H1 (cell line): ENCODE data around the gene TTC27. TPM values are rescaled to one million over a fixed set of nuclear protein-coding genes. Genes with fewer than 3 reads are reported as not detected.

Source experiments
- CTCF ChIA-PET: fragments of 300-600 bp; sonication (Branson Sonifier 250); formaldehyde crosslinking; loops from one replicate; lab custom pipeline; 2021; ENCODE audit not compliant: partially characterized antibody; lab: Charles Lee
- POLR2A ChIA-PET: fragments of 300-600 bp; sonication (Branson Sonifier 250); formaldehyde crosslinking; loops from one replicate; lab custom pipeline; 2021; ENCODE audit warnings: inconsistent platforms; ENCODE audit not compliant: partially characterized antibody; lab: Charles Lee
- DNase-seq, 2 experiments: peaks; one replicate each; pipeline versions ENCODE4 v3.0.0 to v3.0.0-alpha.2; 2010 to 2022; ENCODE audit warnings: low spot score in 2 of 2, low read depth in 1 of 2, mixed read lengths in 1 of 2
- FAIRE-seq: peaks from 2 replicates; lab custom pipeline; 2011; peaks lifted over from hg19 to GRCh38; lab: Jason Lieb, UNC
- H2AFZ ChIP-seq: 2 replicates; pipeline ENCODE4 v1.8.1; 2012; ENCODE audit warnings: low read length, inconsistent platforms
- H2AK5ac ChIP-seq: 2 replicates; pipeline ENCODE4 v1.6.1; 2013; ENCODE audit warnings: low read depth, low read length
- H2BK120ac ChIP-seq: replicated peaks from 2 replicates; pipeline ENCODE3; 2013; ENCODE audit warnings: low read depth, low read length, inconsistent platforms
- H2BK12ac ChIP-seq: 2 replicates; pipeline ENCODE4 v1.6.1; 2013; ENCODE audit warnings: low read depth, low read length
- H2BK15ac ChIP-seq: 2 replicates; pipeline ENCODE4 v1.6.1; 2013; ENCODE audit warnings: low read length
- H2BK20ac ChIP-seq: 2 replicates; pipeline ENCODE4 v1.6.1; 2013; ENCODE audit warnings: low read length
- H2BK5ac ChIP-seq: 2 replicates; pipeline ENCODE4 v1.6.1; 2013; ENCODE audit warnings: low read depth, low read length
- H3K14ac ChIP-seq: 2 replicates; pipeline ENCODE4 v1.6.1; 2013; ENCODE audit warnings: inconsistent platforms; ENCODE audit not compliant: insufficient read length
- H3K18ac ChIP-seq: 2 replicates; pipeline ENCODE4 v1.6.1; 2013; ENCODE audit warnings: low read length; ENCODE audit errors: extremely low read depth
- H3K23ac ChIP-seq: 2 replicates; pipeline ENCODE4 v1.6.1; 2013; ENCODE audit warnings: inconsistent platforms; ENCODE audit not compliant: insufficient read length
- H3K23me2 ChIP-seq: 2 replicates; pipeline ENCODE4 v1.6.1; 2013; ENCODE audit warnings: low read depth, low read length
- H3K27ac ChIP-seq: 2 replicates; pipeline ENCODE4 v1.6.1; 2011; ENCODE audit warnings: low read depth, low read length, inconsistent platforms
- H3K27me3 ChIP-seq, 4 experiments: replicated peaks in 1 of 4; 1 replicate in 1 of 4; 2 replicates in 3 of 4; pipeline versions ENCODE4 v1.6.1 to v1.8.1; 2011 to 2013; ENCODE audit warnings: low read length in 3 of 4, mild to moderate bottlenecking in 3 of 4, inconsistent platforms in 2 of 4, mixed read lengths in 2 of 4, moderate library complexity in 1 of 4; ENCODE audit not compliant: control insufficient read depth in 3 of 4, insufficient read depth in 3 of 4; ENCODE audit errors: extremely low read depth in 1 of 4
- H3K36me3 ChIP-seq, 4 experiments: 2 replicates each; pipeline versions ENCODE4 v1.6.1 to v1.8.1; 2011 to 2013; ENCODE audit warnings: mild to moderate bottlenecking in 4 of 4, low read length in 3 of 4, moderate library complexity in 2 of 4, control low read depth in 1 of 4, inconsistent platforms in 1 of 4; ENCODE audit not compliant: insufficient read depth in 4 of 4, control insufficient read depth in 2 of 4
- H3K4ac ChIP-seq: replicated peaks from 2 replicates; pipeline ENCODE3; 2013; ENCODE audit warnings: low read length, low read depth, mixed read lengths, inconsistent platforms; ENCODE audit not compliant: insufficient read length
- H3K4me1 ChIP-seq, 4 experiments: replicated peaks in 1 of 4; 1 replicate in 1 of 4; 2 replicates in 3 of 4; pipeline versions ENCODE4 v1.6.1 to v1.8.1; 2011 to 2013; ENCODE audit warnings: low read length in 3 of 4, inconsistent platforms in 2 of 4, mixed read lengths in 1 of 4; ENCODE audit not compliant: insufficient read depth in 4 of 4, control insufficient read depth in 3 of 4
- H3K4me2 ChIP-seq, 2 experiments: 2 replicates each; pipeline versions ENCODE4 v1.6.1 to v1.8.1; 2011 to 2013; ENCODE audit warnings: low read depth in 2 of 2, low read length in 2 of 2, control low read depth in 1 of 2, inconsistent platforms in 1 of 2, mild to moderate bottlenecking in 1 of 2; ENCODE audit not compliant: insufficient read depth in 1 of 2
- H3K4me3 ChIP-seq, 4 experiments: fragments of 200-600, 300-600 bp in 1 of 4; sonication (generic), shearing (Covaris generic), sonication (Bioruptor Twin) in 1 of 4; 2 replicates each; pipeline versions ENCODE4 v1.5.1 to v1.8.1; 2011 to 2016; ENCODE audit warnings: low read length in 4 of 4, low read depth in 3 of 4, control low read depth in 2 of 4, inconsistent platforms in 2 of 4, mild to moderate bottlenecking in 2 of 4, mixed read lengths in 1 of 4, moderate library complexity in 1 of 4; ENCODE audit not compliant: insufficient read depth in 2 of 4; ENCODE audit errors: extremely low read depth in 1 of 4
- H3K56ac ChIP-seq: replicated peaks from 2 replicates; pipeline ENCODE3; 2013; ENCODE audit warnings: low read depth, mild to moderate bottlenecking, mixed read lengths, low read length, inconsistent platforms; ENCODE audit not compliant: insufficient read length
- H3K79me1 ChIP-seq: 2 replicates; pipeline ENCODE4 v1.6.1; 2013; ENCODE audit warnings: low read depth, low read length, control low read depth
- H3K79me2 ChIP-seq, 2 experiments: 2 replicates each; pipeline versions ENCODE4 v1.6.1 to v1.8.1; 2012 to 2013; ENCODE audit warnings: low read length in 2 of 2, mild to moderate bottlenecking in 2 of 2, inconsistent platforms in 1 of 2; ENCODE audit not compliant: insufficient read depth in 2 of 2, control insufficient read depth in 1 of 2
- H3K9ac ChIP-seq, 4 experiments: replicated peaks in 1 of 4; 1 replicate in 1 of 4; 2 replicates in 3 of 4; pipeline versions ENCODE4 v1.6.1 to v1.8.1; 2011 to 2013; ENCODE audit warnings: low read depth in 3 of 4, low read length in 3 of 4, control low read depth in 2 of 4, mild to moderate bottlenecking in 2 of 4, moderate library complexity in 2 of 4, inconsistent platforms in 1 of 4; ENCODE audit errors: extremely low read depth in 1 of 4
- H3K9me3 ChIP-seq, 2 experiments: 2 replicates each; pipeline versions ENCODE4 v1.6.1 to v1.8.1; 2012 to 2013; ENCODE audit warnings: mild to moderate bottlenecking in 2 of 2, moderate library complexity in 2 of 2, control low read depth in 1 of 2, inconsistent platforms in 1 of 2, low read depth in 1 of 2, low read length in 1 of 2, mixed read lengths in 1 of 2; ENCODE audit not compliant: insufficient read depth in 2 of 2
- H4K20me1 ChIP-seq, 2 experiments: replicated peaks in 1 of 2; 2 replicates each; pipeline versions ENCODE3 to v1.8.1; 2011 to 2013; ENCODE audit warnings: inconsistent platforms in 2 of 2, low read length in 2 of 2, mild to moderate bottlenecking in 1 of 2; ENCODE audit not compliant: insufficient read depth in 2 of 2, control insufficient read depth in 1 of 2
- H4K5ac ChIP-seq: 2 replicates; pipeline ENCODE4 v1.6.1; 2013; ENCODE audit warnings: low read length, low read depth, mixed read lengths, inconsistent platforms; ENCODE audit not compliant: insufficient read length
- H4K8ac ChIP-seq: 2 replicates; pipeline ENCODE4 v1.8.0; 2013; ENCODE audit warnings: mild to moderate bottlenecking, moderate library complexity, low read length, inconsistent platforms; ENCODE audit not compliant: insufficient read depth; ENCODE audit errors: extremely low read depth
- H4K91ac ChIP-seq: replicated peaks from 2 replicates; pipeline ENCODE3; 2013; ENCODE audit warnings: low read length, mixed read lengths, inconsistent platforms; ENCODE audit not compliant: insufficient read length
- BCL11A ChIP-seq, 2 experiments: IDR thresholded peaks; one replicate each; pipeline ENCODE4 v1.6.1; 2011; ENCODE audit warnings: low read depth in 2 of 2, low read length in 2 of 2, mild to moderate bottlenecking in 2 of 2
- CBX5 ChIP-seq: fragments of 300-800, 300-1000 bp; sonication (generic); IDR thresholded peaks from 2 replicates; pipeline ENCODE4 v1.7.1; 2016; ENCODE audit warnings: antibody characterized with exemption, low read length, low read depth
- CBX8 ChIP-seq: fragments of 300-800, 300-1000 bp; sonication (generic); IDR thresholded peaks from 2 replicates; pipeline ENCODE4 v1.7.1; 2016; ENCODE audit warnings: low read depth, low read length, borderline replicate concordance
- CHD2 ChIP-seq: IDR thresholded peaks from 2 replicates; pipeline ENCODE4 v1.6.1; 2012; ENCODE audit warnings: low read length, improper control_type of control experiment
- CTBP2 ChIP-seq: IDR thresholded peaks from 2 replicates; pipeline ENCODE4 v1.7.0; 2011; ENCODE audit warnings: borderline replicate concordance, mild to moderate bottlenecking, moderate library complexity, mixed read lengths, low read length; ENCODE audit not compliant: insufficient read depth, insufficient read length
- JUND ChIP-seq: IDR thresholded peaks from 2 replicates; pipeline ENCODE4 v1.6.1; 2011; ENCODE audit warnings: mild to moderate bottlenecking, improper control_type of control experiment, low read length
- MAFK ChIP-seq: IDR thresholded peaks from 2 replicates; pipeline ENCODE4 v1.6.1; 2012; ENCODE audit warnings: low read depth, mild to moderate bottlenecking, improper control_type of control experiment, low read length
- PHF8 ChIP-seq: fragments of 200-600 bp; sonication (generic); conservative IDR thresholded peaks from 2 replicates; pipeline ENCODE4 v1.7.1; 2012; ENCODE audit warnings: low read depth, mild to moderate bottlenecking, inconsistent platforms, low read length, moderate library complexity
- POLR2AphosphoS5 ChIP-seq: IDR thresholded peaks from 2 replicates; pipeline ENCODE4 v1.6.1; 2011; ENCODE audit warnings: low read depth, low read length
- POU5F1 ChIP-seq: IDR thresholded peaks from 2 replicates; pipeline ENCODE4 v1.6.1; 2011; ENCODE audit warnings: low read depth, mild to moderate bottlenecking, low read length, moderate library complexity
- RNF2 ChIP-seq: fragments of 200-900, 300-1000 bp; sonication (generic); IDR thresholded peaks from 2 replicates; pipeline ENCODE4 v1.7.1; 2016; ENCODE audit warnings: borderline replicate concordance, low read depth, mild to moderate bottlenecking, antibody characterized with exemption, low read length; ENCODE audit not compliant: poor library complexity, severe bottlenecking; ENCODE audit errors: missing control alignments
- SIX5 ChIP-seq: IDR thresholded peaks from 2 replicates; pipeline ENCODE4 v1.6.1; 2011; ENCODE audit warnings: mild to moderate bottlenecking, low read depth, low read length
- TBP ChIP-seq: IDR thresholded peaks from 2 replicates; pipeline ENCODE4 v1.6.1; 2011; ENCODE audit warnings: low read depth, low read length, improper control_type of control experiment
- TCF12 ChIP-seq: IDR thresholded peaks from 2 replicates; pipeline ENCODE4 v1.6.1; 2011; ENCODE audit warnings: low read depth, mild to moderate bottlenecking, low read length
- ZNF274 ChIP-seq: IDR thresholded peaks from 2 replicates; pipeline ENCODE4 v1.7.0; 2012; ENCODE audit warnings: low read length, borderline replicate concordance; ENCODE audit errors: extremely low read depth
- WGBS, 2 experiments: shearing (Covaris generic) in 1 of 2; methylation state at CpG; one replicate each; pipeline versions ENCODE4 v1.1.6 to v1.1.7; 2013 to 2015; ENCODE audit warnings: low lambda C conversion rate in 2 of 2, mixed read lengths in 2 of 2, inconsistent platforms in 1 of 2, low coverage in 1 of 2, missing lambda C conversion rate in 1 of 2; ENCODE audit not compliant: insufficient replicate concordance in 2 of 2, insufficient coverage in 1 of 2, insufficient read length in 1 of 2; ENCODE audit errors: extremely low coverage in 1 of 2, missing lambda C conversion rate in 1 of 2; 5-methylcytosine and 5-hydroxymethylcytosine counted together
- polyA plus RNA-seq, 7 experiments: library from polyadenylated mRNA; depleted of rRNA in 3 of 7; stranded (reverse) in 5 of 7; unstranded in 2 of 7; fragments of >200 nt in 5 of 7; fragments of 200-250 nt in 2 of 7; gene quantifications; 1 replicate in 5 of 7; 2 replicates in 1 of 7; 4 replicates in 1 of 7; pipeline versions ENCODE4 v1.2.1 to v1.2.3, GENCODE V29; 2011 to 2013; ENCODE audit warnings: missing spikeins in 2 of 7, mixed read lengths in 2 of 7
- total RNA-seq: library from RNA; stranded (reverse); fragmentation: NEBNext Ultra II Directional; extraction: Animal tissue kit (Norgen Biotek cat#: 25700); gene quantifications from 2 replicates; pipeline ENCODE4 v1.2.1, GENCODE V29; 2021

TTC27 gene
- total and polyA plus RNA-seq, 2 of the 8 experiments (the other 6 are each of a cell fraction or from before 2014, with no cell fraction given): 13.8 to 29.1 TPM

DNA sequence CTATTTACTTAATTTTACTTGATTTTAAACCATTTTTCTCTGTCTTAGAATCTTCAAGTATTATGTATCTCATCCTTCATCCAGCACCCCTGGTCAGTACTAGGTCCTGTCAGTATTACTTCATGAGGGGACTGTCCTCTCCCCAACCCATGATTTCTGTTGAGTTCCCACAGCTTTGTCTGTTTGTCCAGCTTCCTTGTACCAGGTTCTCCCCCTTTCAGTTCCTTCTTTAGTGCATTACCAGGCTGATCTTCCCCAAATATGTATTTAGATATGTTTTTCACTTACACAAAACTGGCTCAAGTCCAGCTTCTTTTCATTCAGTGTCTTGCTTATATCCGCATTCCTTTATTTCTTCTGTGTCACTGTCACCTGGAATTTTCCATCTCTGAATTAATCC is 13.8 kb upstream of the TTC27 start:
- no peak overlapping the region for H3K4ac ChIP-seq
- H2AK5ac ChIP-seq: no peak overlapping the region
- peaks cover 6 to 49% (median 12%) of the 10 kb centered on the region in 4 experiments; a peak in 7 of 8 replicates for H3K36me3 ChIP-seq
- H2BK5ac ChIP-seq: no peak overlapping the region
- no peaks in the 10 kb centered on the region for H3K79me1 ChIP-seq
- H3K14ac ChIP-seq: no peak overlapping the region
- H3K4me2 ChIP-seq: no peak overlapping the region
- no peaks in the 10 kb centered on the region for H3K27me3 ChIP-seq
- FAIRE-seq (no peak), DNase-seq (no peak)
- H2BK12ac ChIP-seq: no peak overlapping the region
- H3K56ac ChIP-seq: no peak overlapping the region
- H3K27ac ChIP-seq: no peak overlapping the region
- no peak overlapping the region for H3K18ac ChIP-seq
- no peaks in the 10 kb centered on the region for H3K79me2 ChIP-seq
- H2BK15ac ChIP-seq: no peak overlapping the region
- H3K23ac ChIP-seq: no peak overlapping the region
- CTCF ChIA-PET: interaction anchor here (0.5 to 1.4 kb wide), 2 partner anchors 11 to 487 kb away, joined by 3 to 6 read pairs; no protein-coding TSS in a partner anchor
- H2BK20ac ChIP-seq: no peak overlapping the region
- H2BK120ac ChIP-seq: no peak overlapping the region
- POLR2A ChIA-PET: no interaction called here
- H3K23me2 ChIP-seq: no peaks in the 10 kb centered on the region; the same call in 1 of the 2 replicates
- H4K8ac ChIP-seq: no peak overlapping the region
- peaks cover 0 to 2% of the 10 kb centered on the region in 2 experiments for H4K20me1 ChIP-seq
- H4K91ac ChIP-seq: no peak overlapping the region
- no peaks in the 10 kb centered on the region for H3K4me1 ChIP-seq
- WGBS, 2 experiments: 100% methylated on average over 1 of the region's 1 CpG; no CpG with 5 or more reads in 1 of the 2 experiments
- H2AFZ ChIP-seq: no peak overlapping the region
- no peak overlapping the region for H3K4me3 ChIP-seq
- H4K5ac ChIP-seq: no peak overlapping the region
- H3K9me3 ChIP-seq: no peaks in the 10 kb centered on the region
- no peak for TF ChIP-seq ZNF274
- TF ChIP-seq POLR2AphosphoS5: no peak
- no peak for TF ChIP-seq BCL11A (IDR thresholded peaks at IDR 0.05; ENCODE audit: low read depth in 2 of 2, low read length in 2 of 2)
- no peak for TF ChIP-seq TBP
- TF ChIP-seq RNF2: no peak
- no peak for TF ChIP-seq CHD2
- TF ChIP-seq CBX8: no peak
- no peak for TF ChIP-seq SIX5
- TF ChIP-seq CBX5: no peak
- no peak for TF ChIP-seq CTBP2
- no peak for TF ChIP-seq PHF8
- TF ChIP-seq MAFK: no peak
- TF ChIP-seq TCF12: no peak
- no peak for TF ChIP-seq JUND
- TF ChIP-seq POU5F1: no peak
- no peak overlapping the region for H3K9ac ChIP-seq
